ENCODE data around the gene TSPAN15.

The TSPAN15 gene

GRCh38 chr10:69552268-69552667 is 101.0 kb downstream of the TSPAN15 start:
- Histone ChIP-seq H3K4me1 (ENCODE audit: insufficient read depth, low read length, poor library complexity, severe bottlenecking) (no peaks in the 10 kb centered on the region), H3K9ac (ENCODE audit: low read depth, low read length, poor library complexity, severe bottlenecking) (no peak overlapping the region), H3K36me3 (ENCODE audit: insufficient read depth, low read length) (no peaks in the 10 kb centered on the region), H3K79me2 (ENCODE audit: insufficient read depth, low read length) (no peaks in the 10 kb centered on the region), H4K20me1 (ENCODE audit: insufficient read depth, low read length, poor library complexity, severe bottlenecking) (no peaks in the 10 kb centered on the region), H3K27me3 (ENCODE audit: insufficient read depth, low read length, poor library complexity, severe bottlenecking) (no peaks in the 10 kb centered on the region), H3K9me2 (replicated peaks; ENCODE audit: low read depth, low read length) (no peaks in the 10 kb centered on the region), H3K9me3 (ENCODE audit: insufficient read depth, low read depth, low read length) (peaks cover 22% of the 10 kb centered on the region), H2AFZ (ENCODE audit: low read length) (no peak overlapping the region), H3F3A (ENCODE audit: low read depth) (no peaks in the 10 kb centered on the region), H3K4me3 (ENCODE audit: low read length, poor library complexity, severe bottlenecking) (no peak overlapping the region), H3K4me2 (ENCODE audit: low read depth, low read length, poor library complexity, severe bottlenecking) (no peak overlapping the region)
- TF ChIP-seq, protein P1, sequence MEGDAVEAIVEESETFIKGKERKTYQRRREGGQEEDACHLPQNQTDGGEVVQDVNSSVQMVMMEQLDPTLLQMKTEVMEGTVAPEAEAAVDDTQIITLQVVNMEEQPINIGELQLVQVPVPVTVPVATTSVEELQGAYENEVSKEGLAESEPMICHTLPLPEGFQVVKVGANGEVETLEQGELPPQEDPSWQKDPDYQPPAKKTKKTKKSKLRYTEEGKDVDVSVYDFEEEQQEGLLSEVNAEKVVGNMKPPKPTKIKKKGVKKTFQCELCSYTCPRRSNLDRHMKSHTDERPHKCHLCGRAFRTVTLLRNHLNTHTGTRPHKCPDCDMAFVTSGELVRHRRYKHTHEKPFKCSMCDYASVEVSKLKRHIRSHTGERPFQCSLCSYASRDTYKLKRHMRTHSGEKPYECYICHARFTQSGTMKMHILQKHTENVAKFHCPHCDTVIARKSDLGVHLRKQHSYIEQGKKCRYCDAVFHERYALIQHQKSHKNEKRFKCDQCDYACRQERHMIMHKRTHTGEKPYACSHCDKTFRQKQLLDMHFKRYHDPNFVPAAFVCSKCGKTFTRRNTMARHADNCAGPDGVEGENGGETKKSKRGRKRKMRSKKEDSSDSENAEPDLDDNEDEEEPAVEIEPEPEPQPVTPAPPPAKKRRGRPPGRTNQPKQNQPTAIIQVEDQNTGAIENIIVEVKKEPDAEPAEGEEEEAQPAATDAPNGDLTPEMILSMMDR (conservative IDR thresholded peaks at IDR 0.05; ENCODE audit: low read length), result no peak
- no peak for TF ChIP-seq EZH2phosphoT487 (IDR thresholded peaks at IDR 0.05; ENCODE audit: borderline replicate concordance)

DNA sequence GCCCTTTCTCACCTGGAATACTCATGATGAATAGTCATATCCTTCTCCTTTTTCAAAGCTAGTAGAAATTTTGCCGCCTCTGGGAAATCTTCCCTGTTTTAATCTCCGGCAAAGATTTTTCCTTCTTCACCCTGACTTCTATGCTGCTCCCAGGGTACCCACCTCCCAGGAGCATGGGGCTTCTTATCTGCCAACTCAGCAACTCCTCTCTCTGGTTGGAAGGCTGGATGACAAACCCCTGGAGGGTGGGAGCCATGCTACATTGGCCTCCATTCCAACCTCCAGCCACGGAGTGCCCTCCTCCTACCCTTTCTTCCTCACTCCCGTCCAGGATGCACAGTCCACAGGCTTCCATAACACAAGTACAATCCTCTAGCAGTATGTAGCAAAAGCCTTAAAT is 102.1 kb downstream of the TSPAN15 start:
- Histone ChIP-seq H2AFZ (ENCODE audit: low read length) (no peak overlapping the region), H3K4me2 (ENCODE audit: low read depth, low read length, poor library complexity, severe bottlenecking) (no peak overlapping the region), H3K9me2 (replicated peaks; ENCODE audit: low read depth, low read length) (no peaks in the 10 kb centered on the region), H3K9me3 (ENCODE audit: insufficient read depth, low read depth, low read length) (peaks cover 22% of the 10 kb centered on the region), H3K36me3 (ENCODE audit: insufficient read depth, low read length) (no peaks in the 10 kb centered on the region), H3K27me3 (ENCODE audit: insufficient read depth, low read length, poor library complexity, severe bottlenecking) (no peaks in the 10 kb centered on the region), H3K4me3 (ENCODE audit: low read length, poor library complexity, severe bottlenecking) (no peak overlapping the region), H3K9ac (ENCODE audit: low read depth, low read length, poor library complexity, severe bottlenecking) (no peak overlapping the region), H3K4me1 (ENCODE audit: insufficient read depth, low read length, poor library complexity, severe bottlenecking) (peaks cover 4% of the 10 kb centered on the region), H4K20me1 (ENCODE audit: insufficient read depth, low read length, poor library complexity, severe bottlenecking) (no peaks in the 10 kb centered on the region), H3F3A (ENCODE audit: low read depth) (no peaks in the 10 kb centered on the region), H3K79me2 (ENCODE audit: insufficient read depth, low read length) (no peaks in the 10 kb centered on the region)
- no peak for TF ChIP-seq EZH2phosphoT487 (IDR thresholded peaks at IDR 0.05; ENCODE audit: borderline replicate concordance)
- TF ChIP-seq, protein P1 (conservative IDR thresholded peaks at IDR 0.05; ENCODE audit: low read length), result no peak

DNA sequence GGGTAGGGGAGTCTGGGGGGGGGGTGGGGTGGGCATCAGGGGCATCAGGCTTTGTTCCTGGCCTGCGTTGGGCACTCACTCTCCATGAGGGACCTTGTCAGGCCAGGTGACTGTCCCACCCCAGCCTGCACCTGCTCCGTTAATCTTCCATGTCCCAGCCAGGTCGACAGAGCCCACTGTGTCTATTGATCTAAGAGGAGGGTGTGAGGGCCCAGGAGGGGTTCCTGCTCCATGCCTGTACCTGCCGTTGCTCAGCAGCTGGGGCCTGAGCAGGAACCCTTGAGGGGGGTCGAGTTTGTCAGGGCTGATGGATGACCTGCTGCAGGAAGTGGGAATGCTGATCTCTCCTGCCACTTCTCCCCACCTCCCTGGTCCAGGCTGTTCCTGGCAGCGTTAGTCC is 103.3 kb downstream of the TSPAN15 start:
- no peak overlapping the region for H3K4me2 ChIP-seq (ENCODE audit: low read depth, low read length, poor library complexity, severe bottlenecking)
- no peaks in the 10 kb centered on the region for H3K9me2 ChIP-seq (replicated peaks; ENCODE audit: low read depth, low read length)
- no peak overlapping the region for H3K4me3 ChIP-seq (ENCODE audit: low read length, poor library complexity, severe bottlenecking)
- TF ChIP-seq, protein P1 (conservative IDR thresholded peaks at IDR 0.05; ENCODE audit: low read length), result no peak
- TF ChIP-seq EZH2phosphoT487 (IDR thresholded peaks at IDR 0.05; ENCODE audit: borderline replicate concordance), result no peak
- H3K79me2 ChIP-seq (ENCODE audit: insufficient read depth, low read length), result no peaks in the 10 kb centered on the region
- no peaks in the 10 kb centered on the region for H3K27me3 ChIP-seq (ENCODE audit: insufficient read depth, low read length, poor library complexity, severe bottlenecking)
- H2AFZ ChIP-seq (ENCODE audit: low read length), result no peak overlapping the region
- peaks cover 15% of the 10 kb centered on the region for H3K9me3 ChIP-seq (ENCODE audit: insufficient read depth, low read depth, low read length)
- peaks cover 15% of the 10 kb centered on the region for H3K4me1 ChIP-seq (ENCODE audit: insufficient read depth, low read length, poor library complexity, severe bottlenecking)
- H3K36me3 ChIP-seq (ENCODE audit: insufficient read depth, low read length), result no peaks in the 10 kb centered on the region
- no peak overlapping the region for H3K9ac ChIP-seq (ENCODE audit: low read depth, low read length, poor library complexity, severe bottlenecking)
- no peaks in the 10 kb centered on the region for H4K20me1 ChIP-seq (ENCODE audit: insufficient read depth, low read length, poor library complexity, severe bottlenecking)
- H3F3A ChIP-seq (ENCODE audit: low read depth), result no peaks in the 10 kb centered on the region
